Chondrocyte (in vitro differentiated cells): ENCODE data around the gene PLXDC2. TPM values are rescaled to one million over a fixed set of nuclear protein-coding genes. Genes with fewer than 3 reads are reported as not detected.
A peak's percentile ranks its signal among the peaks of the same experiment; 100 is the strongest.

Source experiments
- DNase-seq: peaks from one replicate; pipeline ENCODE4 v3.0.0; 2021; ENCODE audit warnings: mixed read lengths, low spot score
- H3K27ac Mint-ChIP-seq: one replicate; pipeline ENCODE4 v1.8.0; 2021; ENCODE audit warnings: mild to moderate bottlenecking, moderate library complexity, mixed read lengths; ENCODE audit not compliant: unreplicated experiment
- H3K27me3 Mint-ChIP-seq: 2 replicates; pipeline ENCODE4 v1.8.0; 2021; ENCODE audit warnings: low read depth, mixed read lengths
- H3K36me3 Mint-ChIP-seq: 2 replicates; pipeline ENCODE4 v1.8.0; 2021; ENCODE audit warnings: low read depth, mixed read lengths
- H3K4me1 Mint-ChIP-seq: 2 replicates; pipeline ENCODE4 v1.8.0; 2021; ENCODE audit warnings: low read depth, mild to moderate bottlenecking, mixed read lengths
- H3K4me3 Mint-ChIP-seq: one replicate; pipeline ENCODE4 v1.8.0; 2021; ENCODE audit warnings: mild to moderate bottlenecking, moderate library complexity, mixed read lengths; ENCODE audit not compliant: unreplicated experiment
- H3K9me3 Mint-ChIP-seq: 2 replicates; pipeline ENCODE4 v1.8.0; 2021; ENCODE audit warnings: low read depth, mixed read lengths
- CTCF ChIP-seq: fragments of 200-600 bp; sonication (generic); IDR thresholded peaks from 2 replicates; pipeline ENCODE4 v1.5.0; 2021; ENCODE audit warnings: antibody characterized with exemption, mild to moderate bottlenecking, moderate library complexity
- total RNA-seq: library from RNA; stranded (reverse); gene quantifications from 3 replicates; pipeline ENCODE4 v1.2.1, GENCODE V29; 2021

PLXDC2 gene
- total RNA-seq, 1 donor from 2014 or later = 88.5 TPM

GRCh38 chr10:19952224-19953010, 136.2 kb downstream of the PLXDC2 start:
- TF ChIP-seq CTCF = peak; percentile 25
- Mint-ChIP-seq H3K36me3 (no peaks in the 10 kb centered on the region), H3K4me1 (peaks cover 51% of the 10 kb centered on the region), H3K4me3 (no peak overlapping the region), H3K27me3 (no peaks in the 10 kb centered on the region), H3K27ac (peak overlapping the region; percentile 50), H3K9me3 (peaks cover 3% of the 10 kb centered on the region)
- no peak for DNase-seq

GRCh38 chr10:19954601-19955000, 138.4 kb downstream of the PLXDC2 start:
- peak overlapping the region; percentile 3 for H3K27ac Mint-ChIP-seq
- H3K36me3 Mint-ChIP-seq = no peaks in the 10 kb centered on the region
- H3K4me3 Mint-ChIP-seq = no peak overlapping the region
- H3K4me1 Mint-ChIP-seq = peaks cover 49% of the 10 kb centered on the region
- no peak for DNase-seq
- H3K27me3 Mint-ChIP-seq = no peaks in the 10 kb centered on the region
- no peak for TF ChIP-seq CTCF
- peaks cover 3% of the 10 kb centered on the region for H3K9me3 Mint-ChIP-seq

GRCh38 chr10:19956516-19957032, 140.3 kb downstream of the PLXDC2 start:
- Mint-ChIP-seq H3K9me3 (no peaks in the 10 kb centered on the region), H3K27me3 (no peaks in the 10 kb centered on the region), H3K4me3 (no peak overlapping the region), H3K27ac (no peak overlapping the region), H3K4me1 (peaks cover 53% of the 10 kb centered on the region), H3K36me3 (no peaks in the 10 kb centered on the region)
- no peak for DNase-seq
- no peak for TF ChIP-seq CTCF

- no peak for DNase-seq
- Mint-ChIP-seq H3K27me3 (no peaks in the 10 kb centered on the region), H3K9me3 (no peaks in the 10 kb centered on the region), H3K27ac (no peak overlapping the region), H3K4me3 (no peak overlapping the region), H3K4me1 (peaks cover 37% of the 10 kb centered on the region), H3K36me3 (no peaks in the 10 kb centered on the region)
- TF ChIP-seq CTCF = no peak
These were observed 142.6 kb downstream of the PLXDC2 start for GRCh38 chr10:19958787-19959186.

- no peaks in the 10 kb centered on the region for H3K36me3 Mint-ChIP-seq
- no peak for DNase-seq
- H3K27me3 Mint-ChIP-seq = no peaks in the 10 kb centered on the region
- H3K4me1 Mint-ChIP-seq = peaks cover 44% of the 10 kb centered on the region
- no peak for TF ChIP-seq CTCF
- H3K4me3 Mint-ChIP-seq = no peak overlapping the region
- H3K27ac Mint-ChIP-seq = no peak overlapping the region
- no peaks in the 10 kb centered on the region for H3K9me3 Mint-ChIP-seq
These were observed 145.1 kb downstream of the PLXDC2 start for GRCh38 chr10:19961076-19962053.
